ENCODE measurements around the gene HIRA.

DNA sequence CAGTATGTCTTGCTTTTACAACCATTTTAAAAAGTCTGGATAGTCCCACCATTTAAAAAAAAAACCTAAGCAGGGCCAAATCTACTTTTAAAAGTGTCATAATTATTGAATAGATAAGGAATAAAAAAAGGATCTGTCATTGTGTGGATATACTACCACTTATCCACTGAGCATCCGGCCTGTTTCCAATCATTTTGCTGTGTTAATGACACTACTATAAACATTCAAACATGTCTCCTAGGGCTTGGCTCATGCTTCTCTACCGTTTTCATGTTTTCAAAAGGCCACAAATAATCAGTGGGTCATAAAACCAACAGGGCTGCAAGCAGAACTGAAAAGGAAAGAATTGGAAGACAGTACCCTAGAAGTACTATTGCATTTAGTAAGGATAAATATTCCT, 28.5 kb upstream of the HIRA start:
- TF ChIP-seq EP300 (conservative IDR thresholded peaks at IDR 0.05; ENCODE audit: poor library complexity, severe bottlenecking) = no peak
- no peak for TF ChIP-seq MXI1 (conservative IDR thresholded peaks at IDR 0.05; ENCODE audit: poor library complexity, severe bottlenecking)
- TF ChIP-seq, protein P1, sequence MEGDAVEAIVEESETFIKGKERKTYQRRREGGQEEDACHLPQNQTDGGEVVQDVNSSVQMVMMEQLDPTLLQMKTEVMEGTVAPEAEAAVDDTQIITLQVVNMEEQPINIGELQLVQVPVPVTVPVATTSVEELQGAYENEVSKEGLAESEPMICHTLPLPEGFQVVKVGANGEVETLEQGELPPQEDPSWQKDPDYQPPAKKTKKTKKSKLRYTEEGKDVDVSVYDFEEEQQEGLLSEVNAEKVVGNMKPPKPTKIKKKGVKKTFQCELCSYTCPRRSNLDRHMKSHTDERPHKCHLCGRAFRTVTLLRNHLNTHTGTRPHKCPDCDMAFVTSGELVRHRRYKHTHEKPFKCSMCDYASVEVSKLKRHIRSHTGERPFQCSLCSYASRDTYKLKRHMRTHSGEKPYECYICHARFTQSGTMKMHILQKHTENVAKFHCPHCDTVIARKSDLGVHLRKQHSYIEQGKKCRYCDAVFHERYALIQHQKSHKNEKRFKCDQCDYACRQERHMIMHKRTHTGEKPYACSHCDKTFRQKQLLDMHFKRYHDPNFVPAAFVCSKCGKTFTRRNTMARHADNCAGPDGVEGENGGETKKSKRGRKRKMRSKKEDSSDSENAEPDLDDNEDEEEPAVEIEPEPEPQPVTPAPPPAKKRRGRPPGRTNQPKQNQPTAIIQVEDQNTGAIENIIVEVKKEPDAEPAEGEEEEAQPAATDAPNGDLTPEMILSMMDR (IDR thresholded peaks at IDR 0.05; ENCODE audit: poor library complexity, severe bottlenecking) = no peak
- no peak for TF ChIP-seq POLR2AphosphoS5 (IDR thresholded peaks at IDR 0.05)
- TF ChIP-seq EZH2 (IDR thresholded peaks at IDR 0.05; ENCODE audit: borderline replicate concordance, insufficient read depth, low read length, poor library complexity, severe bottlenecking) = no peak
- TF ChIP-seq RAD21 (conservative IDR thresholded peaks at IDR 0.05) = no peak
- TF ChIP-seq SMC3 (conservative IDR thresholded peaks at IDR 0.05; ENCODE audit: poor library complexity) = no peak
- no peak for TF ChIP-seq TAF1 (IDR thresholded peaks at IDR 0.05; ENCODE audit: low read depth)
- no peak for TF ChIP-seq REST (IDR thresholded peaks at IDR 0.05; ENCODE audit: borderline replicate concordance)

Data from neural cell (in vitro differentiated cells).